HepG2 (cell line): ENCODE data around the gene CDYL. TPM values are rescaled to one million over a fixed set of nuclear protein-coding genes. Genes with fewer than 3 reads are reported as not detected.

Experiments
- ATAC-seq: fragments of 200-7000 bp; cut with Tn5 transposase; 3 replicates; pipeline ENCODE4 v1.9.1; 2020; ENCODE audit warnings: mild to moderate bottlenecking, moderate library complexity
- BruUV-seq: library from RNA; stranded (reverse); fragments of 400-500 nt; replicated peaks from 2 replicates; lab custom pipeline; 2021; lab: Mats Ljungman, UMichigan
- CTCF ChIA-PET: fragments of 300-600 bp; formaldehyde crosslinking; extraction: SDS; loops from one replicate; lab custom pipeline; 2021; ENCODE audit warnings: low total read pairs, inconsistent platforms, low intra/inter-chr PET ratio; lab: Yijun Ruan, JAX
- POLR2A ChIA-PET: fragments of 350-600 bp; sonication (Branson Sonifier 250); formaldehyde crosslinking; loops from one replicate; lab custom pipeline; 2020; ENCODE audit warnings: antibody characterized with exemption, inconsistent platforms; lab: Yijun Ruan, JAX
- DNase-seq: peaks from one replicate; pipeline ENCODE4 v3.0.0-alpha.2; 2015; ENCODE audit warnings: low spot score
- FAIRE-seq: peaks from 3 replicates; lab custom pipeline; 2011; peaks lifted over from hg19 to GRCh38; lab: Jason Lieb, UNC
- H2AFZ ChIP-seq: one replicate; pipeline ENCODE4 v1.6.1; 2011; ENCODE audit warnings: low read length, inconsistent platforms
- H3K27ac ChIP-seq: fragments of 300-600 bp; 3 replicates; pipeline ENCODE4 v1.8.0; 2011; ENCODE audit warnings: mixed run types, mild to moderate bottlenecking, mixed read lengths, low read length, inconsistent platforms; ENCODE audit not compliant: insufficient read depth; ENCODE audit errors: extremely low read length
- H3K27me3 ChIP-seq, 2 experiments: fragments of 200-600 bp in 1 of 2; 2 replicates in 1 of 2; 3 replicates in 1 of 2; pipeline versions ENCODE4 v1.6.0 to v1.8.0; 2011; ENCODE audit warnings: low read length in 2 of 2, mild to moderate bottlenecking in 2 of 2, moderate library complexity in 2 of 2, inconsistent platforms in 1 of 2; ENCODE audit not compliant: insufficient read depth in 2 of 2, control insufficient read depth in 1 of 2
- H3K36me3 ChIP-seq, 2 experiments: fragments of 200-600 bp in 1 of 2; replicated peaks in 1 of 2; 2 replicates in 1 of 2; 3 replicates in 1 of 2; pipeline versions ENCODE4 v1.5.1 to v1.8.0; 2011; ENCODE audit warnings: low read length in 2 of 2, inconsistent platforms in 1 of 2; ENCODE audit not compliant: insufficient read depth in 2 of 2, control insufficient read depth in 1 of 2
- H3K4me1 ChIP-seq: 2 replicates; pipeline ENCODE4 v1.5.1; 2012; ENCODE audit warnings: low read length, inconsistent platforms; ENCODE audit not compliant: insufficient read depth
- H3K4me2 ChIP-seq: 2 replicates; pipeline ENCODE4 v1.6.0; 2011; ENCODE audit warnings: low read depth, low read length, inconsistent platforms
- H3K4me3 ChIP-seq, 3 experiments: fragments of 200-600 bp in 1 of 3; sonication (generic), shearing (Covaris generic) in 1 of 3; replicated peaks in 1 of 3; 2 replicates each; pipeline ENCODE4 v1.5.1; 2011 to 2016; ENCODE audit warnings: low read length in 3 of 3, inconsistent platforms in 2 of 3, low read depth in 2 of 3, mild to moderate bottlenecking in 2 of 3, control low read depth in 1 of 3, mixed read lengths in 1 of 3; ENCODE audit not compliant: insufficient read depth in 1 of 3
- H3K79me2 ChIP-seq: one replicate; pipeline ENCODE4 v1.6.1; 2011; ENCODE audit warnings: low read length, inconsistent platforms; ENCODE audit not compliant: insufficient read depth
- H3K9ac ChIP-seq: 2 replicates; pipeline ENCODE4 v1.6.0; 2011; ENCODE audit warnings: mild to moderate bottlenecking, low read depth, low read length, inconsistent platforms; ENCODE audit not compliant: insufficient read depth
- H3K9me3 ChIP-seq: 2 replicates; pipeline ENCODE4 v1.5.1; 2012; ENCODE audit warnings: mild to moderate bottlenecking, low read length
- H4K20me1 ChIP-seq: 2 replicates; pipeline ENCODE4 v1.6.0; 2011; ENCODE audit warnings: inconsistent platforms, mild to moderate bottlenecking, low read length, moderate library complexity; ENCODE audit not compliant: insufficient read depth
- ELF1 ChIP-seq: sonication (generic); formaldehyde crosslinking; IDR thresholded peaks from 2 replicates; pipeline ENCODE4 v1.4.0; 2020; ENCODE audit warnings: missing genetic modification reagents
- PTBP1 ChIP-seq: fragments of 200-400 bp; formaldehyde crosslinking; IDR thresholded peaks from 2 replicates; pipeline ENCODE4 v1.6.1; 2018; ENCODE audit warnings: low read length, low read depth; ENCODE audit not compliant: poor library complexity, severe bottlenecking
- SRSF9 ChIP-seq: fragments of 200-400 bp; formaldehyde crosslinking; IDR thresholded peaks from 2 replicates; pipeline ENCODE4 v1.6.1; 2018; ENCODE audit warnings: borderline replicate concordance, mild to moderate bottlenecking, low read depth, low read length; ENCODE audit not compliant: insufficient read depth, poor library complexity, severe bottlenecking
- ZNF24 ChIP-seq: fragments of 450-650 bp; IDR thresholded peaks from 2 replicates; pipeline ENCODE4 v1.6.1; 2017; ENCODE audit warnings: antibody characterized with exemption, mild to moderate bottlenecking
- ZNF614 ChIP-seq: IDR thresholded peaks from 2 replicates; pipeline ENCODE4 v1.6.1; 2018; ENCODE audit warnings: missing biosample characterization, missing genetic modification reagents, inconsistent platforms, borderline replicate concordance
- WGBS: methylation state at CpG from one replicate; pipeline ENCODE4 v1.1.6; 2017; ENCODE audit warnings: low lambda C conversion rate; 5-methylcytosine and 5-hydroxymethylcytosine counted together
- in situ Hi-C: cut with HindIII; loops from 2 replicates; pipeline ENCODE4 v1.10.0; 2017; ENCODE audit warnings: low pct_unique_long_range_greater_than_20kb; ENCODE audit not compliant: extremely low pct_ligation_motif_present
- intact Hi-C: fragments of 100-400 bp; cut with micrococcal nuclease; formaldehyde crosslinking; loops from one replicate; pipeline ENCODE4 v1.10.0; 2022; ENCODE audit not compliant: unreplicated experiment
- polyA plus RNA-seq, 8 experiments: library from polyadenylated mRNA; depleted of rRNA in 3 of 8; stranded (reverse) in 7 of 8; unstranded in 1 of 8; fragments of >200 nt; fragmentation: Illumina TruSeq in 4 of 8; extraction: Trizol in 4 of 8; gene quantifications; 2 replicates each; pipeline versions ENCODE4 v1.2.1 to v1.2.3, GENCODE V29; 2011 to 2016; ENCODE audit warnings: low read depth in 4 of 8, missing spikeins in 1 of 8, mixed read lengths in 1 of 8; ENCODE audit not compliant: insufficient read depth in 1 of 8
- total RNA-seq, 5 experiments: library from RNA; depleted of rRNA; stranded (reverse); fragments of >200 nt; fragmentation: Illumina TruSeq; extraction: Trizol; gene quantifications; 2 replicates each; pipeline ENCODE4 v1.2.3, GENCODE V29; 2016; ENCODE audit warnings: low read depth in 1 of 5
- TF ChIP-seq, protein P1 (sequence below), 2 experiments: sonication (generic) in 1 of 2; formaldehyde crosslinking in 1 of 2; IDR thresholded peaks; 2 replicates each; pipeline versions ENCODE4 v1.4.0 to v1.6.1; 2018 to 2020; ENCODE audit warnings: missing genetic modification reagents in 2 of 2, borderline replicate concordance in 1 of 2, low read depth in 1 of 2, mild to moderate bottlenecking in 1 of 2, missing biosample characterization in 1 of 2
- TF ChIP-seq, protein P2 (sequence below): sonication (generic); formaldehyde crosslinking; IDR thresholded peaks from 2 replicates; pipeline ENCODE4 v1.5.0; 2020; ENCODE audit warnings: mild to moderate bottlenecking, missing genetic modification reagents
- TF ChIP-seq, protein P3 (sequence below): sonication (generic); formaldehyde crosslinking; conservative IDR thresholded peaks from 2 replicates; pipeline ENCODE4 v1.8.1; 2023; ENCODE audit warnings: missing genetic modification reagents
- TF ChIP-seq, protein P4 (sequence below): sonication (generic); formaldehyde crosslinking; IDR thresholded peaks from 2 replicates; pipeline ENCODE4 v1.4.0; 2020; ENCODE audit warnings: missing genetic modification reagents, borderline replicate concordance

The CDYL gene
- total and polyA plus RNA-seq, 2 of the 13 experiments (the other 11 are each of a cell fraction or from before 2014, with no cell fraction given) = 22.8 to 105 TPM

DNA sequence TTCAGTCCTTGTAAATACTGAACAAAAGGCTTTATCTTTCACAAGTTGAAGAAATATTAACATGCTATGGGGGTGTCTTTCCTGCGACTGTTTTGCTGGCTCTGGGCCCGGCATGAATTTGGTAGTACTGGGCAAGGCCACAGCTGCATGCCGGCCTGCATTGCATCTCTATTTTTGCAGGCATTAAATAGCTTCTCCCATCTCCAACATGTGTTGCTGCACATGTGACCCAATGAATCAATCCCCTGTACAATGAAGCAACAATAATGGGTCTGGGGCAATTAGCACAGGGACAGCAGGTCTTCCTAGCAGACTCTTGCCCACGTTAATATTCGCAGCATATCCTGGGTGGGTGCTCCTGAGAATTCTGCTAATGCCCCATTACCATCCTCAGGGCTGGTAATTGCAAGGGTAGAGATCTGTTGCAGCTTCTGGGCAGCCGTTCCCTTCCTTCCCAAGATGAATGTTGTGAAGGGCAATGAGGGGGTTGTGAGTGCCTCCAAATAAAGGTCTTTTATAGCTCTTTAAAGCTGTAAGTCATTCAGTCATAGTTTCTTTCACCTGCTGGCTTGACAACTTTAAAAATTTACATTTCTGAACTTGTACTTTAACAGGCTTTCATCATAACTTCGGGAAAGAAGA is 24.3 kb upstream of the CDYL start:
- H3K4me2 ChIP-seq = no peak overlapping the region
- H4K20me1 ChIP-seq = no peaks in the 10 kb centered on the region
- H3K79me2 ChIP-seq = no peaks in the 10 kb centered on the region
- no peak for FAIRE-seq
- H3K27me3 ChIP-seq = peaks cover 0 to 34% of the 10 kb centered on the region in 2 experiments; a peak in 2 of 5 replicates
- H3K4me1 ChIP-seq = no peaks in the 10 kb centered on the region
- no peak overlapping the region for H2AFZ ChIP-seq
- TF ChIP-seq, protein P1, sequence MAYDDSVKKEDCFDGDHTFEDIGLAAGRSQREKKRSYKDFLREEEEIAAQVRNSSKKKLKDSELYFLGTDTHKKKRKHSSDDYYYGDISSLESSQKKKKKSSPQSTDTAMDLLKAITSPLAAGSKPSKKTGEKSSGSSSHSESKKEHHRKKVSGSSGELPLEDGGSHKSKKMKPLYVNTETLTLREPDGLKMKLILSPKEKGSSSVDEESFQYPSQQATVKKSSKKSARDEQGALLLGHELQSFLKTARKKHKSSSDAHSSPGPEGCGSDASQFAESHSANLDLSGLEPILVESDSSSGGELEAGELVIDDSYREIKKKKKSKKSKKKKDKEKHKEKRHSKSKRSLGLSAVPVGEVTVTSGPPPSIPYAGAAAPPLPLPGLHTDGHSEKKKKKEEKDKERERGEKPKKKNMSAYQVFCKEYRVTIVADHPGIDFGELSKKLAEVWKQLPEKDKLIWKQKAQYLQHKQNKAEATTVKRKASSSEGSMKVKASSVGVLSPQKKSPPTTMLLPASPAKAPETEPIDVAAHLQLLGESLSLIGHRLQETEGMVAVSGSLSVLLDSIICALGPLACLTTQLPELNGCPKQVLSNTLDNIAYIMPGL (CRISPR knock-in tag; IDR thresholded peaks at IDR 0.05; ENCODE audit: borderline replicate concordance in 1 of 2, low read depth in 1 of 2) = no peak
- no peak overlapping the region for H3K4me3 ChIP-seq
- H3K9ac ChIP-seq = no peak overlapping the region
- BruUV-seq = no TSS peak
- in situ Hi-C loops (no loop called here), intact Hi-C loops (no loop called here)
- no peaks in the 10 kb centered on the region for H3K36me3 ChIP-seq
- POLR2A ChIA-PET = no interaction called here
- DNase-seq = no peak
- CTCF ChIA-PET = no interaction called here
- 15% methylated on average over 7 of the region's 7 CpGs for WGBS
- H3K27ac ChIP-seq = no peak overlapping the region
- ATAC-seq = no peak
- H3K9me3 ChIP-seq = no peaks in the 10 kb centered on the region

DNA sequence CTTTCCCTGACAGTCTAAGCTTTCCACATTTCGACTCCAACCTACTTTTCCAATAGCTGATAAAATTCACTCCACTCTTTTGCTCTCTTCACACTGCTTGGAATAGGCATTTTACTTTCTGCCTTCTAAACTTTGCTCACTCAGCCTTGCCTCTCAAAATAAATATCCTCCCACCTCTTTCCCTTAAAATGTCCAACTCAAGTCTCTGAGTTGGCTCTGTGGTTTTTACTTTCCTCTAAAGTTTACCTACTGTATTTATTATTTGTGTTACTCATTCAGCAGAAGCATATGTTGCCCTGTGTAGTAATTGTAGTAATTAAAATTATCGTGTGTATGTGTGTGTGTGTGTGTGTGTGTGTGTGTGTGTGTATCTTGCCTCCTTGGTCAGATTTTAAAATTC is 20.0 kb upstream of the CDYL start:
- H2AFZ ChIP-seq = no peak overlapping the region
- BruUV-seq = no TSS peak
- no peak for FAIRE-seq
- TF ChIP-seq PTBP1 = no peak
- TF ChIP-seq, protein P2, sequence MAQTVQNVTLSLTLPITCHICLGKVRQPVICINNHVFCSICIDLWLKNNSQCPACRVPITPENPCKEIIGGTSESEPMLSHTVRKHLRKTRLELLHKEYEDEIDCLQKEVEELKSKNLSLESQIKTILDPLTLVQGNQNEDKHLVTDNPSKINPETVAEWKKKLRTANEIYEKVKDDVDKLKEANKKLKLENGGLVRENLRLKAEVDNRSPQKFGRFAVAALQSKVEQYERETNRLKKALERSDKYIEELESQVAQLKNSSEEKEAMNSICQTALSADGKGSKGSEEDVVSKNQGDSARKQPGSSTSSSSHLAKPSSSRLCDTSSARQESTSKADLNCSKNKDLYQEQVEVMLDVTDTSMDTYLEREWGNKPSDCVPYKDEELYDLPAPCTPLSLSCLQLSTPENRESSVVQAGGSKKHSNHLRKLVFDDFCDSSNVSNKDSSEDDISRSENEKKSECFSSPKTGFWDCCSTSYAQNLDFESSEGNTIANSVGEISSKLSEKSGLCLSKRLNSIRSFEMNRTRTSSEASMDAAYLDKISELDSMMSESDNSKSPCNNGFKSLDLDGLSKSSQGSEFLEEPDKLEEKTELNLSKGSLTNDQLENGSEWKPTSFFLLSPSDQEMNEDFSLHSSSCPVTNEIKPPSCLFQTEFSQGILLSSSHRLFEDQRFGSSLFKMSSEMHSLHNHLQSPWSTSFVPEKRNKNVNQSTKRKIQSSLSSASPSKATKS (CRISPR knock-in tag) = no peak
- no peak for TF ChIP-seq SRSF9
- TF ChIP-seq ZNF24 = no peak
- no peak for TF ChIP-seq ZNF614 (CRISPR knock-in tag)
- TF ChIP-seq, protein P3, sequence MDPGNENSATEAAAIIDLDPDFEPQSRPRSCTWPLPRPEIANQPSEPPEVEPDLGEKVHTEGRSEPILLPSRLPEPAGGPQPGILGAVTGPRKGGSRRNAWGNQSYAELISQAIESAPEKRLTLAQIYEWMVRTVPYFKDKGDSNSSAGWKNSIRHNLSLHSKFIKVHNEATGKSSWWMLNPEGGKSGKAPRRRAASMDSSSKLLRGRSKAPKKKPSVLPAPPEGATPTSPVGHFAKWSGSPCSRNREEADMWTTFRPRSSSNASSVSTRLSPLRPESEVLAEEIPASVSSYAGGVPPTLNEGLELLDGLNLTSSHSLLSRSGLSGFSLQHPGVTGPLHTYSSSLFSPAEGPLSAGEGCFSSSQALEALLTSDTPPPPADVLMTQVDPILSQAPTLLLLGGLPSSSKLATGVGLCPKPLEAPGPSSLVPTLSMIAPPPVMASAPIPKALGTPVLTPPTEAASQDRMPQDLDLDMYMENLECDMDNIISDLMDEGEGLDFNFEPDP (CRISPR knock-in tag) = no peak
- TF ChIP-seq, protein P4, sequence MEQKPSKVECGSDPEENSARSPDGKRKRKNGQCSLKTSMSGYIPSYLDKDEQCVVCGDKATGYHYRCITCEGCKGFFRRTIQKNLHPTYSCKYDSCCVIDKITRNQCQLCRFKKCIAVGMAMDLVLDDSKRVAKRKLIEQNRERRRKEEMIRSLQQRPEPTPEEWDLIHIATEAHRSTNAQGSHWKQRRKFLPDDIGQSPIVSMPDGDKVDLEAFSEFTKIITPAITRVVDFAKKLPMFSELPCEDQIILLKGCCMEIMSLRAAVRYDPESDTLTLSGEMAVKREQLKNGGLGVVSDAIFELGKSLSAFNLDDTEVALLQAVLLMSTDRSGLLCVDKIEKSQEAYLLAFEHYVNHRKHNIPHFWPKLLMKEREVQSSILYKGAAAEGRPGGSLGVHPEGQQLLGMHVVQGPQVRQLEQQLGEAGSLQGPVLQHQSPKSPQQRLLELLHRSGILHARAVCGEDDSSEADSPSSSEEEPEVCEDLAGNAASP (CRISPR knock-in tag) = no peak
- TF ChIP-seq ELF1 (CRISPR knock-in tag) = no peak

More for the DNA sequence above, 20.0 kb upstream of the CDYL start:
- Histone ChIP-seq H3K4me2 (no peak overlapping the region), H3K4me3 (no peak overlapping the region), H3K9me3 (no peaks in the 10 kb centered on the region), H4K20me1 (no peaks in the 10 kb centered on the region), H3K27ac (no peak overlapping the region), H3K27me3 (peaks cover 0 to 33% of the 10 kb centered on the region in 2 experiments; a peak in 3 of 5 replicates), H3K79me2 (no peaks in the 10 kb centered on the region), H3K9ac (no peak overlapping the region), H3K4me1 (no peaks in the 10 kb centered on the region), H3K36me3 (no peaks in the 10 kb centered on the region)
- ChIA-PET POLR2A (no interaction called here), CTCF (no interaction called here)
- WGBS = 3% methylated on average over 2 of the region's 2 CpGs
- ATAC-seq = no peak
- no peak for DNase-seq
- intact Hi-C loops = no loop called here
- in situ Hi-C loops = no loop called here
